ENCODE measurements around the gene MZT2A.

- TF ChIP-seq CTCF (conservative IDR thresholded peaks at IDR 0.05): no peak
- no peak for TF ChIP-seq EZH2 (IDR thresholded peaks at IDR 0.05; ENCODE audit: low read depth)
Measured at GRCh38 chr2:131488306-131489205, 3.6 kb downstream of the MZT2A start.

Data from PC-9 (cell line).